ENCODE measurements around the gene ERI3.

DNA sequence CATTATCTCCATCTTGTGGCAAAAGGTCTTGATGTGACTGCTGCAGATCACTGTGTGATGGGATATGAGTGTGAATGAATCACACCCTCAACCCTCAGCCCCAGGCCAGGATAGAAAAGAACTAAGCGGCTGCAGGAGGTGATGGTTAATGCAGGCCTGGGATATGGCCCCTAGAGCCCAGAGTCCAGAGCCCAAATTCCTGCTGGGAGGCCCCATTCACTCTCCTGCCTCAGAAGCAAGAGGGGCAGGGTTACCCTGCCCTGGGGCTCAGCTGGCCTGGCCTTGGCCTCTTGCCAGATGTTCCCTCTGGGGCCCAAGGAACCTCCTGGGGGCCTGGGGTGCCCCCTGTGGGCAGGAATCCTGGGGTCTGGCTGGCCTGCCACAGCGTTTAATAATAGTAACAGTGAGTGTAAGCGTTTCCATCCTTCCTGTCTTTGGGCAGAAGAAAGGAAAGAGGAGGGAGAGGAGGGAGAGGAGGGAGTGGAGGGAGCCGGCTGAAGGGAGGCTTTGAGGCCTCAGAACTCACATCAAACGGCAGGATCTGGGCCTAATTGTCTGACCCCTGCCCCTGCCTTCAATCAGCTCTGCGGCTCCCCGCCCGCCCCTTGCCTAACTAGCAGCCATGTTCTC is 115.6 kb downstream of the ERI3 start:
- TF ChIP-seq, protein P1, sequence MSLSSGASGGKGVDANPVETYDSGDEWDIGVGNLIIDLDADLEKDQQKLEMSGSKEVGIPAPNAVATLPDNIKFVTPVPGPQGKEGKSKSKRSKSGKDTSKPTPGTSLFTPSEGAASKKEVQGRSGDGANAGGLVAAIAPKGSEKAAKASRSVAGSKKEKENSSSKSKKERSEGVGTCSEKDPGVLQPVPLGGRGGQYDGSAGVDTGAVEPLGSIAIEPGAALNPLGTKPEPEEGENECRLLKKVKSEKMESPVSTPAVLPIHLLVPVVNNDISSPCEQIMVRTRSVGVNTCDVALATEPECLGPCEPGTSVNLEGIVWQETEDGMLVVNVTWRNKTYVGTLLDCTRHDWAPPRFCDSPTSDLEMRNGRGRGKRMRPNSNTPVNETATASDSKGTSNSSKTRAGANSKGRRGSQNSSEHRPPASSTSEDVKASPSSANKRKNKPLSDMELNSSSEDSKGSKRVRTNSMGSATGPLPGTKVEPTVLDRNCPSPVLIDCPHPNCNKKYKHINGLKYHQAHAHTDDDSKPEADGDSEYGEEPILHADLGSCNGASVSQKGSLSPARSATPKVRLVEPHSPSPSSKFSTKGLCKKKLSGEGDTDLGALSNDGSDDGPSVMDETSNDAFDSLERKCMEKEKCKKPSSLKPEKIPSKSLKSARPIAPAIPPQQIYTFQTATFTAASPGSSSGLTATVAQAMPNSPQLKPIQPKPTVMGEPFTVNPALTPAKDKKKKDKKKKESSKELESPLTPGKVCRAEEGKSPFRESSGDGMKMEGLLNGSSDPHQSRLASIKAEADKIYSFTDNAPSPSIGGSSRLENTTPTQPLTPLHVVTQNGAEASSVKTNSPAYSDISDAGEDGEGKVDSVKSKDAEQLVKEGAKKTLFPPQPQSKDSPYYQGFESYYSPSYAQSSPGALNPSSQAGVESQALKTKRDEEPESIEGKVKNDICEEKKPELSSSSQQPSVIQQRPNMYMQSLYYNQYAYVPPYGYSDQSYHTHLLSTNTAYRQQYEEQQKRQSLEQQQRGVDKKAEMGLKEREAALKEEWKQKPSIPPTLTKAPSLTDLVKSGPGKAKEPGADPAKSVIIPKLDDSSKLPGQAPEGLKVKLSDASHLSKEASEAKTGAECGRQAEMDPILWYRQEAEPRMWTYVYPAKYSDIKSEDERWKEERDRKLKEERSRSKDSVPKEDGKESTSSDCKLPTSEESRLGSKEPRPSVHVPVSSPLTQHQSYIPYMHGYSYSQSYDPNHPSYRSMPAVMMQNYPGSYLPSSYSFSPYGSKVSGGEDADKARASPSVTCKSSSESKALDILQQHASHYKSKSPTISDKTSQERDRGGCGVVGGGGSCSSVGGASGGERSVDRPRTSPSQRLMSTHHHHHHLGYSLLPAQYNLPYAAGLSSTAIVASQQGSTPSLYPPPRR (CRISPR knock-in tag; IDR thresholded peaks at IDR 0.05; ENCODE audit: borderline replicate concordance), result no peak
- no peak for TF ChIP-seq YY1 (IDR thresholded peaks at IDR 0.05; ENCODE audit: borderline replicate concordance in 1 of 3, control insufficient read depth in 1 of 3, extremely low read depth in 1 of 3, insufficient read depth in 3 of 3, insufficient read length in 1 of 3, insufficient replicate concordance in 2 of 3, low read depth in 1 of 3, low read length in 2 of 3)
